Measurements from ENCODE around the gene MAGOHB.

DNA sequence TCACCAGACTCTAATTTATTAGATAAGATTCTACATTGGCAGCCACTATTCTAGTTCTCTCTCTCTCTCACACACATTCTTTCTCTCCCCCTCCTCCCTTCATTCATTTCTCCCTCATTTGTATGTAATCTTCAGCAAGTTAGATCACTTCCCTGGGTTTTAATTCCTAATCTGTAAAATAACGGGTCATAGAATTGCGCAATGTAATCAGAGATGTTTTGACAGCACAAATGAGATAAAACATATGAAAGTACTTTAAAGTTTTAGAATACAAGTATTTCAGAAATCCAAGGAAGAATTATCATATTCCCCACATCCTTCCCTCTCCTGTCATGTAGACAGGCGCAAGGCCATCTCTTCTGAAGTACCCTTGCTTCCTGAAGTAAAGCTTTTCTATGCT lies 38.8 kb upstream of the MAGOHB start:
- TF ChIP-seq TAF1 (IDR thresholded peaks at IDR 0.05; ENCODE audit: low read depth, low read length) = no peak
- TF ChIP-seq POLR2A (IDR thresholded peaks at IDR 0.05; ENCODE audit: low read depth, low read length) = no peak
- no peak for TF ChIP-seq POLR2AphosphoS5 (IDR thresholded peaks at IDR 0.05; ENCODE audit: low read depth, low read length)
